ENCODE data around the gene SLC51B.

- TF ChIP-seq CTCF (IDR thresholded peaks at IDR 0.05 in 4 of 5, conservative IDR thresholded peaks at IDR 0.05 in 1 of 5) (no peak), POLR2A (IDR thresholded peaks at IDR 0.05) (no peak)
These were observed 26.2 kb downstream of the SLC51B start for GRCh38 chr15:65071381-65071811.
